ENCODE measurements around the gene GMPR.

- TF ChIP-seq REST (IDR thresholded peaks at IDR 0.05; ENCODE audit: low read depth) = no peak
- TF ChIP-seq EZH2 (IDR thresholded peaks at IDR 0.05) = no peak
- no peak for TF ChIP-seq POLR2AphosphoS5 (IDR thresholded peaks at IDR 0.05; ENCODE audit: low read depth, low read length)
- no peak for TF ChIP-seq CTCF (IDR thresholded peaks at IDR 0.05 in 2 of 3, conservative IDR thresholded peaks at IDR 0.05 in 1 of 3; ENCODE audit: borderline replicate concordance in 1 of 3, insufficient read depth in 1 of 3, low read depth in 2 of 3, low read length in 2 of 3)
Observed at GRCh38 chr6:16278750-16279149, 40.4 kb downstream of the GMPR start.
